ENCODE results near the gene STAT6. TPM values are rescaled to one million over a fixed set of nuclear protein-coding genes. Genes with fewer than 3 reads are reported as not detected.
"Not testable (repeated sequence)": the region's sequence is repeated elsewhere in the genome, so short reads cannot be mapped to it uniquely, and the experiment has no call there.

The STAT6 gene
- total RNA-seq, 1 experiment from 2014 or later, result 44.4 TPM

DNA sequence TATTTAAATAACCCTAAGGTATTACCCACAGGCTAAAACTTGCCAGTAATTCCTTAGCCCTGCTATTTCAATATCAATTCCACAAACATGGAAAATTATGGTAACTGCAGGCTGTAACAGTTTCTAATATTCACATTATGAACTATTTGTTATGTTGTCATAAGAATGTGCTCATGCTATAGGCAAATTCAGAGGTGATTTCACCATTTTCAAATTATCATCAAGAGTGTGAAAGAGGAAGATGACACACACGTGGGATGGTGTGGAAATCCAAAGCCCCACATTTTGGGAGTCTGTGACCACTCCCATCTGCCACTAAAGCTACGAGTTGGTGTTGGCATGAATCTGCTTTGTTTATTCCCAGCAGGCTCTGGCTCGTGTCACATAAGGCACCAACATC lies 55.3 kb downstream of the STAT6 start:
- no peaks in the 10 kb centered on the region for H3K79me2 ChIP-seq (ENCODE audit: insufficient read depth, low read length)
- Mint-ChIP-seq H3K4me1 (no peaks in the 10 kb centered on the region), H3K36me3 (ENCODE audit: insufficient read depth in 1 of 3, low read depth in 3 of 3) (peaks cover 32 to 61% (median 56%) of the 10 kb centered on the region in 3 experiments; a peak in 6 of 7 replicates)

DNA sequence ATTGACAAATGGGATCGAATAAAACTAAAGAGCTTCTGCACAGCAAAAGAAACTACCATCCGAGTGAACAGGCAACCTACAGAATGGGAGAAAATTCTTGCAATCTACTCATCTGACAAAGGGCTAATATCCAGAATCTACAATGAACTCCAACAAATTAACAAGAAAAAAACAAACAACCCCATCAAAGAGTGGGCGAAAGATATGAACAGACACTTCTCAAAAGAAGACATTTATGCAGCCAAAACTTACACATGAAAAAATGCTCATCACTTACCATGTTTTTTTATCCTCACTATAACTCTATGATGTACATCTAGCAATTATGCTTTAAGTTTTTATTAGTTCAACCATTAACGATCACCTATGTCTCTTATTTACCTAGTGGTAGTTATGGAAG lies 57.3 kb downstream of the STAT6 start:
- H2BK20ac ChIP-seq (ENCODE audit: low read depth, low read length, poor library complexity, severe bottlenecking); H3K4me1 Mint-ChIP-seq; H3K9me3 Mint-ChIP-seq; H3K27me3 ChIP-seq (ENCODE audit: insufficient read depth, low read length); H3K79me1 ChIP-seq (ENCODE audit: insufficient read depth, low read depth, low read length, poor library complexity, severe bottlenecking); H3K4me3 Mint-ChIP-seq; H2BK12ac ChIP-seq (ENCODE audit: insufficient read length, low read depth, low read length); H2BK15ac ChIP-seq (ENCODE audit: low read depth, low read length); H2AFZ ChIP-seq (ENCODE audit: low read length); H4K20me1 ChIP-seq (ENCODE audit: control insufficient read depth, insufficient read depth, insufficient read length); H4K91ac ChIP-seq (ENCODE audit: insufficient read length, low read depth, low read length); H3K9me3 ChIP-seq (ENCODE audit: control insufficient read depth, low read depth, low read length); H3K18ac ChIP-seq (ENCODE audit: insufficient read length, low read depth, low read length); H3K56ac ChIP-seq (ENCODE audit: insufficient read length, low read depth, low read length); H3K27me3 Mint-ChIP-seq (ENCODE audit: low read depth); H3K4me1 ChIP-seq (ENCODE audit: insufficient read depth, low read length); H2BK5ac ChIP-seq (ENCODE audit: insufficient read length, low read length); H2BK120ac ChIP-seq (ENCODE audit: low read depth, low read length, poor library complexity, severe bottlenecking); H3K9ac ChIP-seq (ENCODE audit: extremely low read depth, insufficient read length, low read length); H2AK5ac ChIP-seq (ENCODE audit: insufficient read length, low read length); H3K23me2 ChIP-seq (ENCODE audit: insufficient read length, low read depth, low read length, poor library complexity, severe bottlenecking); H3K4me2 ChIP-seq (ENCODE audit: insufficient read depth, insufficient read length, low read length); H3K4ac ChIP-seq (ENCODE audit: low read depth, low read length); H3K14ac ChIP-seq (ENCODE audit: insufficient read depth, low read length); H4K5ac ChIP-seq (ENCODE audit: insufficient read length, low read depth, low read length); H4K8ac ChIP-seq (replicated peaks; ENCODE audit: insufficient read length, low read depth, low read length); H3K79me2 ChIP-seq (ENCODE audit: insufficient read depth, low read length); DNase-seq; H3T11ph ChIP-seq (ENCODE audit: low read length); H3K27ac ChIP-seq (ENCODE audit: insufficient read length, low read depth, low read length); H3K23ac ChIP-seq (ENCODE audit: insufficient read length, low read depth, low read length): not testable (repeated sequence)
- WGBS (ENCODE audit: extremely low coverage, insufficient read length, low lambda C conversion rate), result no CpG with 5 or more reads among the region's 4 CpGs
- H3K27ac Mint-ChIP-seq, result peak overlapping the region in 1 of 3 experiments; percentile 39; a peak in 1 of 7 replicates
- peaks cover 19 to 43% (median 36%) of the 10 kb centered on the region in 3 experiments; a peak in 6 of 7 replicates for H3K36me3 Mint-ChIP-seq (ENCODE audit: insufficient read depth in 1 of 3, low read depth in 3 of 3)

More for the DNA sequence above, 55.3 kb downstream of the STAT6 start:
- H2BK15ac ChIP-seq (ENCODE audit: low read depth, low read length), result no peak overlapping the region
- no peak overlapping the region for H4K8ac ChIP-seq (replicated peaks; ENCODE audit: insufficient read length, low read depth, low read length)
- no peaks in the 10 kb centered on the region for H3K4me1 ChIP-seq (ENCODE audit: insufficient read depth, low read length)
- no peak overlapping the region for H3T11ph ChIP-seq (ENCODE audit: low read length)
- H2AFZ ChIP-seq (ENCODE audit: low read length), result no peak overlapping the region
- no peaks in the 10 kb centered on the region for H3K9me3 Mint-ChIP-seq
- H3K23ac ChIP-seq (ENCODE audit: insufficient read length, low read depth, low read length), result no peak overlapping the region
- H3K27me3 ChIP-seq (ENCODE audit: insufficient read depth, low read length), result no peaks in the 10 kb centered on the region
- no peak overlapping the region for H3K18ac ChIP-seq (ENCODE audit: insufficient read length, low read depth, low read length)
- no peak overlapping the region for H3K4ac ChIP-seq (ENCODE audit: low read depth, low read length)
- no peak overlapping the region for H2BK12ac ChIP-seq (ENCODE audit: insufficient read length, low read depth, low read length)
- H2AK5ac ChIP-seq (ENCODE audit: insufficient read length, low read length), result no peak overlapping the region
- no peak overlapping the region for H2BK5ac ChIP-seq (ENCODE audit: insufficient read length, low read length)
- H3K27ac Mint-ChIP-seq, result no peak overlapping the region
- no peak overlapping the region for H4K5ac ChIP-seq (ENCODE audit: insufficient read length, low read depth, low read length)
- H3K23me2 ChIP-seq (ENCODE audit: insufficient read length, low read depth, low read length, poor library complexity, severe bottlenecking), result no peaks in the 10 kb centered on the region
- no peak overlapping the region for H3K14ac ChIP-seq (ENCODE audit: insufficient read depth, low read length)
- no peaks in the 10 kb centered on the region for H3K79me1 ChIP-seq (ENCODE audit: insufficient read depth, low read depth, low read length, poor library complexity, severe bottlenecking)
- no peak overlapping the region for H3K9ac ChIP-seq (ENCODE audit: extremely low read depth, insufficient read length, low read length)
- H3K4me3 Mint-ChIP-seq, result no peak overlapping the region
- no peak for DNase-seq
- no peak overlapping the region for H3K4me2 ChIP-seq (ENCODE audit: insufficient read depth, insufficient read length, low read length)
- H2BK120ac ChIP-seq (ENCODE audit: low read depth, low read length, poor library complexity, severe bottlenecking), result no peak overlapping the region
- no peak overlapping the region for H2BK20ac ChIP-seq (ENCODE audit: low read depth, low read length, poor library complexity, severe bottlenecking)
- H3K56ac ChIP-seq (ENCODE audit: insufficient read length, low read depth, low read length), result no peak overlapping the region
- no peak overlapping the region for H3K27ac ChIP-seq (ENCODE audit: insufficient read length, low read depth, low read length)
- H4K20me1 ChIP-seq (ENCODE audit: control insufficient read depth, insufficient read depth, insufficient read length), result no peaks in the 10 kb centered on the region
- no peaks in the 10 kb centered on the region for H3K9me3 ChIP-seq (ENCODE audit: control insufficient read depth, low read depth, low read length)
- no peak for TF ChIP-seq CTCF (conservative IDR thresholded peaks at IDR 0.05)
- no peak overlapping the region for H4K91ac ChIP-seq (ENCODE audit: insufficient read length, low read depth, low read length)
- no CpG with 5 or more reads among the region's 3 CpGs for WGBS (ENCODE audit: extremely low coverage, insufficient read length, low lambda C conversion rate)
- no peaks in the 10 kb centered on the region for H3K27me3 Mint-ChIP-seq (ENCODE audit: low read depth)
